Suprapubic skin (tissue), 4 donors: ENCODE data around the gene XBP1. TPM values are rescaled to one million over a fixed set of nuclear protein-coding genes. Genes with fewer than 3 reads are reported as not detected.
"Not testable (repeated sequence)": the region's sequence is repeated elsewhere in the genome, so short reads cannot be mapped to it uniquely, and the experiment has no call there.

Source experiments
- DNase-seq, 2 donors: peaks; one replicate each; pipeline ENCODE4 v3.0.0-alpha.2; 2019; ENCODE audit warnings: low spot score in 2 of 2
- H3K27ac ChIP-seq: fragments of 200-600 bp; sonication (generic); one replicate; pipeline ENCODE4 v1.5.1; 2019
- H3K27me3 ChIP-seq: fragments of 200-600 bp; sonication (generic); one replicate; pipeline ENCODE4 v1.5.1; 2019
- H3K36me3 ChIP-seq: fragments of 200-600 bp; sonication (generic); one replicate; pipeline ENCODE4 v1.5.1; 2019
- H3K4me1 ChIP-seq: fragments of 200-600 bp; sonication (generic); one replicate; pipeline ENCODE4 v1.5.1; 2019
- H3K4me3 ChIP-seq: fragments of 200-600 bp; sonication (generic); one replicate; pipeline ENCODE4 v1.5.1; 2019; ENCODE audit warnings: mild to moderate bottlenecking
- H3K9me3 ChIP-seq: fragments of 200-600 bp; sonication (generic); one replicate; pipeline ENCODE4 v1.5.1; 2019
- CTCF ChIP-seq, 2 donors: fragments of 200-600 bp in 1 of 2; fragments of 450-650 bp in 1 of 2; sonication (generic) in 1 of 2; IDR thresholded peaks; one replicate each; pipeline ENCODE4 v1.5.1; 2016 to 2019; ENCODE audit warnings: antibody characterized with exemption in 2 of 2, mild to moderate bottlenecking in 1 of 2, moderate library complexity in 1 of 2
- EP300 ChIP-seq: sonication (generic); formaldehyde crosslinking; IDR thresholded peaks from one replicate; pipeline ENCODE4 v1.6.1; 2017; ENCODE audit warnings: antibody characterized with exemption
- POLR2A ChIP-seq, 2 donors: fragments of 450-650 bp; IDR thresholded peaks; one replicate each; pipeline ENCODE4 v1.6.1; 2017; ENCODE audit warnings: antibody characterized with exemption in 2 of 2, mild to moderate bottlenecking in 2 of 2, moderate library complexity in 2 of 2
- POLR2AphosphoS5 ChIP-seq, 3 donors: sonication (generic); formaldehyde crosslinking; IDR thresholded peaks; one replicate each; pipeline ENCODE4 v1.6.1; 2017; ENCODE audit warnings: antibody characterized with exemption in 3 of 3
- WGBS: methylation state at CpG from one replicate; pipeline ENCODE4 v1.1.5; 2018; 5-methylcytosine and 5-hydroxymethylcytosine counted together
- total RNA-seq, 4 donors: library from RNA; depleted of rRNA; stranded (reverse); fragments of >200 nt; gene quantifications; one replicate each; pipeline ENCODE4 v1.1.0, GENCODE V29; 2016

Gene XBP1
- 100 to 1,000 TPM; 220 to 305 (median 237) TPM for total RNA-seq

GRCh38 chr22:28800308-28801041 lies at the start of gene XBP1:
Gene XBP1, minus strand, starts transcription at chr22:28800569.
- TF ChIP-seq POLR2AphosphoS5 (IDR thresholded peaks at IDR 0.05) (peak in 2 of 3 donors; percentile 91 to 96), POLR2A (IDR thresholded peaks at IDR 0.05) (peak; percentile 95 to 100), CTCF (IDR thresholded peaks at IDR 0.05) (no peak)
- 0% methylated on average over 20 of the region's 78 CpGs for WGBS

GRCh38 chr22:28846994-28847393 lies 46.6 kb upstream of the XBP1 start:
- H3K27ac ChIP-seq: no peak overlapping the region
- H3K36me3 ChIP-seq: no peaks in the 10 kb centered on the region
- no peaks in the 10 kb centered on the region for H3K4me1 ChIP-seq
- no peak for DNase-seq
- H3K9me3 ChIP-seq: no peaks in the 10 kb centered on the region
- TF ChIP-seq POLR2AphosphoS5 (IDR thresholded peaks at IDR 0.05) (no peak), EP300 (no peak), POLR2A (IDR thresholded peaks at IDR 0.05) (no peak), CTCF (IDR thresholded peaks at IDR 0.05) (no peak)
- no peak overlapping the region for H3K4me3 ChIP-seq
- WGBS: 94% methylated on average over 2 of the region's 2 CpGs
- no peaks in the 10 kb centered on the region for H3K27me3 ChIP-seq

More at GRCh38 chr22:28800308-28801041, at the start of gene XBP1:
- no peaks in the 10 kb centered on the region for H3K9me3 ChIP-seq
- peak within 1 kb of the TSS; percentile 78 for H3K4me3 ChIP-seq
- DNase-seq: peak; percentile 96 to 97
- H3K27me3 ChIP-seq: no peaks in the 10 kb centered on the region
- peak within 1 kb of the TSS; percentile 99 for H3K27ac ChIP-seq
- H3K4me1 ChIP-seq: peaks cover 53% of the 10 kb centered on the region
- peaks cover 19% of the 10 kb centered on the region for H3K36me3 ChIP-seq

GRCh38 chr22:28844277-28844676 lies 43.9 kb upstream of the XBP1 start:
- not testable (repeated sequence) for H3K36me3 ChIP-seq, H3K27me3 ChIP-seq, H3K4me3 ChIP-seq, DNase-seq, H3K27ac ChIP-seq, H3K4me1 ChIP-seq, H3K9me3 ChIP-seq
- WGBS: 92% methylated on average over 2 of the region's 2 CpGs

GRCh38 chr22:28843633-28844032 lies 43.3 kb upstream of the XBP1 start:
- no peak for DNase-seq
- H3K4me3 ChIP-seq: no peak overlapping the region
- WGBS: 95% methylated on average over 2 of the region's 2 CpGs
- no peaks in the 10 kb centered on the region for H3K4me1 ChIP-seq
- H3K27me3 ChIP-seq: no peaks in the 10 kb centered on the region
- no peaks in the 10 kb centered on the region for H3K9me3 ChIP-seq
- no peak for TF ChIP-seq POLR2A (IDR thresholded peaks at IDR 0.05)
- TF ChIP-seq POLR2AphosphoS5 (IDR thresholded peaks at IDR 0.05): no peak
- TF ChIP-seq EP300: no peak
- no peak for TF ChIP-seq CTCF (IDR thresholded peaks at IDR 0.05)
- no peaks in the 10 kb centered on the region for H3K36me3 ChIP-seq
- H3K27ac ChIP-seq: no peak overlapping the region

- Histone ChIP-seq H3K9me3 (no peaks in the 10 kb centered on the region), H3K27ac (no peak overlapping the region), H3K27me3 (no peaks in the 10 kb centered on the region), H3K4me1 (no peaks in the 10 kb centered on the region), H3K36me3 (no peaks in the 10 kb centered on the region), H3K4me3 (no peak overlapping the region)
- WGBS: 90% methylated on average over 5 of the region's 5 CpGs
- DNase-seq: no peak
- no peak for TF ChIP-seq POLR2AphosphoS5 (IDR thresholded peaks at IDR 0.05)
- no peak for TF ChIP-seq EP300
- TF ChIP-seq POLR2A (IDR thresholded peaks at IDR 0.05): no peak
- TF ChIP-seq CTCF (IDR thresholded peaks at IDR 0.05): no peak
These were observed 40.7 kb upstream of the XBP1 start for GRCh38 chr22:28841111-28841510.
